Sciatic nerve (tissue), 2 donors: ENCODE results near the gene ABCA7. TPM values are rescaled to one million over a fixed set of nuclear protein-coding genes. Genes with fewer than 3 reads are reported as not detected.

ENCODE experiments used
- ATAC-seq: fragments of 200-7000 bp; cut with Tn5 transposase; one replicate; pipeline ENCODE4 v1.9.1; 2020; ENCODE audit warnings: mild to moderate bottlenecking, moderate library complexity
- DNase-seq: peaks from one replicate; pipeline ENCODE4 v3.0.0-alpha.2; 2020; ENCODE audit warnings: low spot score
- intact Hi-C: fragments of 100-400 bp; cut with DNase I; formaldehyde crosslinking; loops from one replicate; pipeline ENCODE4 v1.14.2; 2022
- total RNA-seq: library from RNA; stranded (reverse); fragmentation: NEBNext Ultra II Directional; extraction: Animal tissue kit (Norgen Biotek cat#: 25700); gene quantifications from one replicate; pipeline ENCODE4 v1.2.1, GENCODE V29; 2021
- donor health status: DM: no; HTN: no; CAD: no.
- donor health status: DM: no; HTN: no; CAD: no.

ABCA7 gene
- total RNA-seq, 1 donor from 2014 or later, result 17.3 TPM

GRCh38 chr19:1074544-1075283 is 34.8 kb downstream of the ABCA7 start:
- DNase-seq (peak; percentile 91), ATAC-seq (peak; percentile 23)
- intact Hi-C loops, result no loop called here

- intact Hi-C loops, result no loop called here
- ATAC-seq (no peak), DNase-seq (no peak)
These were observed 36.1 kb downstream of the ABCA7 start for GRCh38 chr19:1076046-1076386.

GRCh38 chr19:1076951-1077350 is 37.0 kb downstream of the ABCA7 start:
- DNase-seq, result peak; percentile 72
- ATAC-seq, result peak; percentile 45
- intact Hi-C loops, result no loop called here

- intact Hi-C loops, result no loop called here
- ATAC-seq (no peak), DNase-seq (peak; percentile 61)
These were observed 39.7 kb downstream of the ABCA7 start for GRCh38 chr19:1079566-1080111.

GRCh38 chr19:1080360-1081161 is 40.7 kb downstream of the ABCA7 start:
- intact Hi-C loops, result no loop called here
- DNase-seq (no peak), ATAC-seq (no peak)

GRCh38 chr19:1081301-1082164 is 41.6 kb downstream of the ABCA7 start:
- DNase-seq (peak; percentile 57), ATAC-seq (no peak)
- intact Hi-C loops, result no loop called here

- DNase-seq (no peak), ATAC-seq (peak; percentile 52)
- intact Hi-C loops, result no loop called here
These were observed 42.4 kb downstream of the ABCA7 start for GRCh38 chr19:1082165-1082927.

- ATAC-seq (no peak), DNase-seq (no peak)
- intact Hi-C loops, result no loop called here
These were observed 43.3 kb downstream of the ABCA7 start for GRCh38 chr19:1082928-1083816.

GRCh38 chr19:1084024-1084868 is 44.3 kb downstream of the ABCA7 start:
- ATAC-seq (no peak), DNase-seq (no peak)
- intact Hi-C loops, result no loop called here

- DNase-seq (no peak), ATAC-seq (no peak)
- intact Hi-C loops, result no loop called here
These were observed 45.2 kb downstream of the ABCA7 start for GRCh38 chr19:1085053-1085658.

GRCh38 chr19:1085676-1086442 is 46.0 kb downstream of the ABCA7 start:
- ATAC-seq, result no peak
- no peak for DNase-seq
- intact Hi-C loops, result no loop called here

- no peak for DNase-seq
- no peak for ATAC-seq
- intact Hi-C loops, result no loop called here
These were observed 46.7 kb downstream of the ABCA7 start for GRCh38 chr19:1086613-1087012.

GRCh38 chr19:1087813-1088415 is 48.0 kb downstream of the ABCA7 start:
- DNase-seq, result no peak
- intact Hi-C loops, result no loop called here
- peak; percentile 86 for ATAC-seq

- DNase-seq (no peak), ATAC-seq (peak; percentile 51)
- intact Hi-C loops, result no loop called here
These were observed 48.6 kb downstream of the ABCA7 start for GRCh38 chr19:1088416-1089010.
